Omental fat pad (tissue), 4 donors: ENCODE data around the gene EMID1. TPM values are rescaled to one million over a fixed set of nuclear protein-coding genes. Genes with fewer than 3 reads are reported as not detected.

Experiments used
- ATAC-seq: fragments of 150-250 bp; one replicate; pipeline ENCODE4 v1.9.1; 2016; ENCODE audit warnings: mild to moderate bottlenecking, moderate library complexity; ENCODE audit not compliant: low FRiP score
- DNase-seq: peaks from one replicate; pipeline ENCODE4 v3.0.0-alpha.2; 2019; ENCODE audit warnings: low spot score
- total RNA-seq, 4 donors: library from RNA; depleted of rRNA; stranded (reverse); fragments of >200 nt; gene quantifications; one replicate each; pipeline ENCODE4 v1.1.0, GENCODE V29; 2016
- TF ChIP-seq, protein P1 (sequence below), 3 donors: fragments of 450-650 bp; IDR thresholded peaks; one replicate each; pipeline ENCODE4 v1.5.1; 2016 to 2017; ENCODE audit warnings: antibody characterized with exemption in 3 of 3, mild to moderate bottlenecking in 3 of 3, moderate library complexity in 2 of 3

EMID1 gene
- total RNA-seq, 4 donors from 2014 or later = 1.5 to 2.5 (median 1.7) TPM

DNA sequence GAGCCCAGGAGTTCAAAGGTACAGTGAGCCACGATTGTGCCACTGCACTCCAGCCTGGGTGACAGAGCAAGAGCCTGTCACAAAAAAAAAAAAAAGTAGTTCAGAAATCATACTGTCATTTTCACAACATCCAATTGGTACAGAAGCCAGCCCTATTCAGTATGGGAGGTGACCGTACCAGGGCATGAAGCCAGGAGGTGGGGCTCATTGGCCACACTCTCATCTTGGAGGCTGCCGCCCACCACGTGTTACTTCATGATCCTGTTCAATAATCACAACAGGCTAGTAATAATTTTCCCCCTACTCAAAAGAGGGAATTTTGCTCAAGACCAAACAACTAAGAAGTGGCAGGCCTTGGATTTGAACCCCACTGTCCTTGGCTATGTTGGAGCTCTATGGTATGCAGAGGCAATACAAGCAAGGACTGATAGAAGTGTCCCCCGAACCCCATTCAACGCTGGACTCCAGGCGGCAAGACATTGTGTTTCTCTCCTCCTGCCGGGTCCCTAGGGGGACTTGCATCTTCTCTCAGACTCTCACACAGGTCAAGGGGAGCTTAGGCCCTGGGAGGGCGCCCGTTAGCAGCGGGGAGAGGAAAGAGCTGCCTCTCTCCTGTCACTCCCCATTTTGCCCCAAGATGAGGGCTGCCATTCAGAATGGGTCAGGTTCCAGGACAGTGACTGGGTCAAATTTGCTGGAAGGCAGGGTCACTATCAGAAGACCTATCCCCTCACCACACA is 40.2 kb upstream of the EMID1 start:
- no peak for ATAC-seq
- TF ChIP-seq, protein P1, sequence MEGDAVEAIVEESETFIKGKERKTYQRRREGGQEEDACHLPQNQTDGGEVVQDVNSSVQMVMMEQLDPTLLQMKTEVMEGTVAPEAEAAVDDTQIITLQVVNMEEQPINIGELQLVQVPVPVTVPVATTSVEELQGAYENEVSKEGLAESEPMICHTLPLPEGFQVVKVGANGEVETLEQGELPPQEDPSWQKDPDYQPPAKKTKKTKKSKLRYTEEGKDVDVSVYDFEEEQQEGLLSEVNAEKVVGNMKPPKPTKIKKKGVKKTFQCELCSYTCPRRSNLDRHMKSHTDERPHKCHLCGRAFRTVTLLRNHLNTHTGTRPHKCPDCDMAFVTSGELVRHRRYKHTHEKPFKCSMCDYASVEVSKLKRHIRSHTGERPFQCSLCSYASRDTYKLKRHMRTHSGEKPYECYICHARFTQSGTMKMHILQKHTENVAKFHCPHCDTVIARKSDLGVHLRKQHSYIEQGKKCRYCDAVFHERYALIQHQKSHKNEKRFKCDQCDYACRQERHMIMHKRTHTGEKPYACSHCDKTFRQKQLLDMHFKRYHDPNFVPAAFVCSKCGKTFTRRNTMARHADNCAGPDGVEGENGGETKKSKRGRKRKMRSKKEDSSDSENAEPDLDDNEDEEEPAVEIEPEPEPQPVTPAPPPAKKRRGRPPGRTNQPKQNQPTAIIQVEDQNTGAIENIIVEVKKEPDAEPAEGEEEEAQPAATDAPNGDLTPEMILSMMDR (IDR thresholded peaks at IDR 0.05) = no peak
- DNase-seq = no peak

DNA sequence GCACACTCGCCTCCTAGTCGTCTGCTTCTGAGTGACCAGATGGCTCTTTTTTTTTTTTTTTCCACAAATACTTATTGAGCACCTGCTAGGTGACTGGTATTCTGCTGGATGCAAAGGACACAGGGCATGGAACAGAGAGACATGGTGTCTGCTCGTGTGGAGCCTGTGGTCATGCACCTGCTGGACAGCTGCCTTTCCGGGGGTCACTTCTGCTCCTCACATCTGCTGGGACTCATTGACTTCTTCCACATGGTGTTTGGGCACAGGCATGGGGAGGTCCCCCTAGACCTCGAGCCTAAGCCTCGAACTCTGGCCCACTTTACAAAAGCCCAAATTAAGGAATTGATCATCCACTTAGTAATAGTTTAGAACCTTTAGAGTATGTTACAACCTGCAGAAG is 39.5 kb upstream of the EMID1 start:
- ATAC-seq (no peak), DNase-seq (no peak)
- TF ChIP-seq, protein P1 (IDR thresholded peaks at IDR 0.05) = no peak

DNA sequence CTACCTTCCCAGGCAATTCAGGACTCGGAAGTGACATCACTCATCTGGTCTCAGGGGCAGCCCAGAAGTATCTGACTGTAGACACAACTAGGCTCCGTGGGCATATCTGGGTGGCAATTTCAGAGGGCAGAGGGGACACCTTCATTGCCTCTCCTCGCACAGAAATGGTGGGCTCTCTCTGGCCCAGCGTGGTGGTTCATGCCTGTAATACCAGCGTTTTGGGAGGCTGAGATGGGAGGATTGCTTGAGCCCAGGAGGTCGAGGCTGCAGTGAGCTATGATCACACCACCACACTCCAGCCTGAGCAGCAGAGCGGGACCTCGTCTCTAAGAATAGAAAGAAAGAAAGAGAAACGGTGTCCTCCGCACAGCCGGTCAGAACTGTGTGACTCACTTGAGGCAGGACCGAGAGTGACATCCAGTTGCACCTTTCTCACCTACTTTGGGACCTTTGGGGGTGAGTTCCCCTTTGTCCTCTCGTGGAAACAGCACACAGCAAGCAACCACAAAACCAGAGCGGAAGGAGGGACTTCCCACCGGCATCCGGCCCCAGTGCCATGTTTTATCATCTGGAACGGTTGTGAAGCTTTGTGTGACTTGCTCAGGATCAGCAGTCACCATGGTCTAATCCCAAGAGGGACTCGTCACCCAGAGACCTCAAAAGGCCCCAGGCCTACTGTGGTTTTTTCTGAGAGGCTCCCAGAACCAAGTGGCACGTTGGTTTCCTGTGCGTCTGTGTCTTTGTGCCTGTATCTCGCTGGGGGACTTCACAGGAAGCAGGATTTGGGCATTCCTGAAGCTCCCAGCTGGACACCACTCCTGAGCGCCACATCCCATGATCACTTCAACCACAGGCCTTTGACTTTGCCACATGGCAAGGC is 38.4 kb upstream of the EMID1 start:
- no peak for DNase-seq
- TF ChIP-seq, protein P1 (IDR thresholded peaks at IDR 0.05) = no peak
- no peak for ATAC-seq

DNA sequence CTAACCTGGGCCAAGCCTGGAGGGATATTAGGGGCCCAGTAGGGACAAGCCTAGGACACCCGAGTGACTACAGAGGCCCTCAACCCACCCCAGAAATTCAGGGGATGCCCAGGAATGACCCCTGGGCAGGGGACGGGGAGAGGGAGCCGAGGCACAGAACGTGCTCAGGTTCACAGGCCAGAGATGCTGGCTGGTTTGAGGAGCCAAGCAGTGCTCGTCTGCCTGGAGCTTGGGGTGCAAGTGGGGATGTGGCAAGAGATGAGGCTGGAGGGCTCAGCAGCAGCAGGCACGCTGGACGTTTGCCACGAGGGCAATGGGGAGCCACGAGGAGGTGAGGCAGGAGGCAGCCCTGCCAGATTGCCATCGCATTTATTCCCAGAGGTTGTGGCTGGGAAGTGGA is 34.0 kb upstream of the EMID1 start:
- no peak for DNase-seq
- ATAC-seq = no peak
- TF ChIP-seq, protein P1 (IDR thresholded peaks at IDR 0.05) = no peak

DNA sequence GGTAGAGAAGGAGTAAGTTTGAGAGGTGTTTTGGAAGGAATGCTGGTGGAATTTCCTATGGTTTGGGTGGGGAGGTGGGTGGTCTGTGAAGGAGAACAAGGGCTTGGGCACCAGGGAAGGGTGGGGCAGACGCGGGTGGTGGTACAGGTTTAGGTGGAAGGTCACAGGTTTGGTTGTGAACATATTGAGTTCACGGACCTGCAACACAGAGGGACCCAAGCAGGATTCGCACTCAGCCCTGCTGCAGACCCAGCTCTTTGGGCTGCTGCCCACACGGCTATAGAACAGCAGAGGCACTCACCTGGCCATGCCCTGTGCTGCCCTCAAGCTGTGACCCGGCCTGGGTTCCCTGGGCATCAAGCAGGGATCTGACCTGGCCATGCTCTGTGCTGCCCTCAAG is 33.5 kb upstream of the EMID1 start:
- TF ChIP-seq, protein P1 (IDR thresholded peaks at IDR 0.05) = no peak
- DNase-seq = no peak
- no peak for ATAC-seq

DNA sequence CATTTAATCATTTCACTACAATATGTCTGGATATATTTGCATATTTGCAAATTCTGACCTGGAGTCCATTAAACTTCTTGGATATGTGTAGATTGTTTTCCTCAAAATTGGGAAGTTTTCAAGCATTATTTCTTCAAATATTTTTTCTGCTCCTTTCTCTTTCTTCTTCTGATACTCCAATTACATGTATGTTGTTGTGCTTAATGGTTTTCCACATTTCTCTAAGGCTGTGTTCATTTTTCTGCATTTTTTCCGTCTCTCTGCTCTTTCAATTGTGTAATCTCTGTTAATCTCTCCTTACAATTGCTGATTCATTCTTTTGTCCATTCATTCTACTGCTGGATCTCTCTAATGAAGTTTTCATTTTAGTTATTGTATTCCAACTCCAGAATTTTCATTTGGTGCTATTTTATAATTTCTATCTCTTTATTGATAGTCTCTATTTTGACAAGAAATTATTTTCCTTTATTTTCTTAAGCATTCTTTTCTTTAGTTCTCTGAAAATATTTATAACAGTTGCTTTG is 30.3 kb upstream of the EMID1 start:
- TF ChIP-seq, protein P1 (IDR thresholded peaks at IDR 0.05) = no peak
- DNase-seq (no peak), ATAC-seq (no peak)
